Astrocyte (in vitro differentiated cells and primary cell): ENCODE measurements around the gene CCNYL1. TPM values are rescaled to one million over a fixed set of nuclear protein-coding genes. Genes with fewer than 3 reads are reported as not detected.

ENCODE experiments used
- DNase-seq: peaks from one replicate; pipeline ENCODE4 v3.0.0-alpha.2; 2010; ENCODE audit warnings: low read depth
- FAIRE-seq: peaks from 2 replicates; lab custom pipeline; 2011; peaks lifted over from hg19 to GRCh38; lab: Jason Lieb, UNC
- H2AFZ ChIP-seq: 2 replicates; pipeline ENCODE4 v1.6.0; 2012; ENCODE audit warnings: low read depth, low read length, inconsistent platforms
- H3K27ac ChIP-seq: 2 replicates; pipeline ENCODE4 v1.5.1; 2011; ENCODE audit warnings: low read depth, low read length, inconsistent platforms
- H3K27me3 ChIP-seq: 2 replicates; pipeline ENCODE4 v1.6.0; 2011; ENCODE audit warnings: low read length, inconsistent platforms; ENCODE audit not compliant: insufficient read depth
- H3K36me3 ChIP-seq: 2 replicates; pipeline ENCODE4 v1.5.1; 2011; ENCODE audit warnings: low read length, inconsistent platforms; ENCODE audit not compliant: insufficient read depth
- H3K4me1 ChIP-seq: 2 replicates; pipeline ENCODE4 v1.5.1; 2011; ENCODE audit warnings: low read length, inconsistent platforms; ENCODE audit not compliant: insufficient read depth
- H3K4me2 ChIP-seq: 2 replicates; pipeline ENCODE4 v1.6.0; 2012; ENCODE audit warnings: low read length, inconsistent platforms
- H3K4me3 ChIP-seq: 2 replicates; pipeline ENCODE4 v1.5.1; 2011; ENCODE audit warnings: low read depth, mild to moderate bottlenecking, low read length, inconsistent platforms; ENCODE audit not compliant: insufficient read depth
- H3K79me2 ChIP-seq: 2 replicates; pipeline ENCODE4 v1.6.0; 2012; ENCODE audit warnings: mild to moderate bottlenecking, low read length, inconsistent platforms; ENCODE audit not compliant: insufficient read depth
- H3K9ac ChIP-seq: 2 replicates; pipeline ENCODE4 v1.6.0; 2012; ENCODE audit warnings: mild to moderate bottlenecking, low read length, inconsistent platforms
- H3K9me3 ChIP-seq: 2 replicates; pipeline ENCODE4 v1.5.1; 2012; ENCODE audit warnings: low read depth, mild to moderate bottlenecking, low read length, inconsistent platforms; ENCODE audit not compliant: insufficient read depth
- H4K20me1 ChIP-seq: 2 replicates; pipeline ENCODE4 v1.6.0; 2012; ENCODE audit warnings: low read length, inconsistent platforms; ENCODE audit not compliant: insufficient read depth
- H3K27ac Mint-ChIP-seq: one replicate; pipeline ENCODE4 v1.8.0; 2021; ENCODE audit warnings: mild to moderate bottlenecking, mixed read lengths; ENCODE audit not compliant: unreplicated experiment
- H3K27me3 Mint-ChIP-seq: one replicate; pipeline ENCODE4 v1.8.0; 2021; ENCODE audit warnings: low read depth, mixed read lengths; ENCODE audit not compliant: unreplicated experiment
- H3K36me3 Mint-ChIP-seq: one replicate; pipeline ENCODE4 v1.8.0; 2021; ENCODE audit warnings: low read depth, mixed read lengths; ENCODE audit not compliant: unreplicated experiment
- H3K4me1 Mint-ChIP-seq: one replicate; pipeline ENCODE4 v1.8.0; 2021; ENCODE audit warnings: low read depth, mixed read lengths; ENCODE audit not compliant: unreplicated experiment
- H3K4me3 Mint-ChIP-seq: one replicate; pipeline ENCODE4 v1.8.0; 2021; ENCODE audit warnings: mild to moderate bottlenecking, moderate library complexity, mixed read lengths; ENCODE audit not compliant: unreplicated experiment
- H3K9me3 Mint-ChIP-seq: one replicate; pipeline ENCODE4 v1.8.0; 2021; ENCODE audit warnings: mild to moderate bottlenecking, mixed read lengths; ENCODE audit not compliant: unreplicated experiment
- CTCF ChIP-seq: IDR thresholded peaks from 2 replicates; pipeline ENCODE4 v1.5.1; 2011; ENCODE audit warnings: low read depth, mild to moderate bottlenecking, inconsistent platforms, low read length, moderate library complexity; ENCODE audit not compliant: insufficient read depth
- EZH2 ChIP-seq: IDR thresholded peaks from 2 replicates; pipeline ENCODE4 v1.6.1; 2012; ENCODE audit warnings: mild to moderate bottlenecking, low read length, inconsistent platforms; ENCODE audit not compliant: insufficient read depth
- total RNA-seq: library from RNA; stranded (reverse); gene quantifications from 2 replicates; pipeline ENCODE4 v1.2.1, GENCODE V29; 2021

The CCNYL1 gene
- total RNA-seq, 1 donor from 2014 or later: 35.2 TPM

- Mint-ChIP-seq H3K36me3 (peaks cover 3% of the 10 kb centered on the region), H3K4me1 (no peaks in the 10 kb centered on the region), H3K27ac (no peak overlapping the region), H3K9me3 (peaks cover 2% of the 10 kb centered on the region), H3K4me3 (no peak overlapping the region), H3K27me3 (peaks cover 7% of the 10 kb centered on the region)
- no peak overlapping the region for H3K4me3 ChIP-seq
- H3K27ac ChIP-seq: no peak overlapping the region
- H3K4me2 ChIP-seq: no peak overlapping the region
- no peaks in the 10 kb centered on the region for H3K27me3 ChIP-seq
- no peak overlapping the region for H2AFZ ChIP-seq
- TF ChIP-seq CTCF (no peak), EZH2 (no peak)
- no peaks in the 10 kb centered on the region for H3K36me3 ChIP-seq
- peaks cover under 1% of the 10 kb centered on the region for H3K79me2 ChIP-seq
- H3K9me3 ChIP-seq: no peaks in the 10 kb centered on the region
- peaks cover 7% of the 10 kb centered on the region for H3K4me1 ChIP-seq
- peaks cover under 1% of the 10 kb centered on the region for H4K20me1 ChIP-seq
- no peak overlapping the region for H3K9ac ChIP-seq
- no peak for DNase-seq
- FAIRE-seq: no peak
Observed at GRCh38 chr2:207772844-207773205, 61.4 kb downstream of the CCNYL1 start.

- Histone ChIP-seq H3K27me3 (no peaks in the 10 kb centered on the region), H3K9me3 (no peaks in the 10 kb centered on the region), H3K79me2 (no peaks in the 10 kb centered on the region), H3K4me3 (no peak overlapping the region), H3K9ac (no peak overlapping the region), H3K4me1 (no peaks in the 10 kb centered on the region), H4K20me1 (no peaks in the 10 kb centered on the region), H2AFZ (no peak overlapping the region), H3K4me2 (no peak overlapping the region), H3K27ac (no peak overlapping the region), H3K36me3 (no peaks in the 10 kb centered on the region)
- Mint-ChIP-seq H3K9me3 (no peaks in the 10 kb centered on the region), H3K27ac (no peak overlapping the region), H3K27me3 (peaks cover 8% of the 10 kb centered on the region), H3K4me3 (no peak overlapping the region), H3K36me3 (no peaks in the 10 kb centered on the region), H3K4me1 (peaks cover 3% of the 10 kb centered on the region)
- no peak for FAIRE-seq
- TF ChIP-seq CTCF (no peak), EZH2 (no peak)
- no peak for DNase-seq
Observed at GRCh38 chr2:207775473-207775872, 64.0 kb downstream of the CCNYL1 start.

- Histone ChIP-seq H3K9ac (no peak overlapping the region), H2AFZ (no peak overlapping the region), H3K4me2 (no peak overlapping the region), H3K4me1 (no peaks in the 10 kb centered on the region), H3K4me3 (no peak overlapping the region), H3K27ac (no peak overlapping the region), H3K36me3 (no peaks in the 10 kb centered on the region), H3K27me3 (no peaks in the 10 kb centered on the region), H3K79me2 (no peaks in the 10 kb centered on the region), H3K9me3 (no peaks in the 10 kb centered on the region), H4K20me1 (no peaks in the 10 kb centered on the region)
- Mint-ChIP-seq H3K4me1 (peaks cover 3% of the 10 kb centered on the region), H3K4me3 (no peak overlapping the region), H3K27ac (no peak overlapping the region), H3K36me3 (no peaks in the 10 kb centered on the region), H3K27me3 (peaks cover 10% of the 10 kb centered on the region), H3K9me3 (no peaks in the 10 kb centered on the region)
- no peak for TF ChIP-seq EZH2
- TF ChIP-seq CTCF: no peak
- no peak for FAIRE-seq
- DNase-seq: no peak
Observed at GRCh38 chr2:207777124-207777523, 65.7 kb downstream of the CCNYL1 start.
